IMR-90 (cell line): ENCODE results near the gene COA1. TPM values are rescaled to one million over a fixed set of nuclear protein-coding genes. Genes with fewer than 3 reads are reported as not detected.
"Not testable (repeated sequence)": the region's sequence is repeated elsewhere in the genome, so short reads cannot be mapped to it uniquely, and the experiment has no call there.

ENCODE experiments used
- ATAC-seq: fragments of 200-7000 bp; cut with Tn5 transposase; 2 replicates; pipeline ENCODE4 v1.9.1; 2020; ENCODE audit warnings: low read depth, mild to moderate bottlenecking, moderate library complexity
- BruUV-seq: library from RNA; stranded (reverse); fragments of 400-500 nt; replicated peaks from 2 replicates; lab custom pipeline; 2021; lab: Mats Ljungman, UMichigan
- CTCF ChIA-PET: fragments of 300-600 bp; formaldehyde crosslinking; extraction: SDS; loops from one replicate; lab custom pipeline; 2021; ENCODE audit warnings: antibody characterized with exemption; lab: Yijun Ruan, JAX
- POLR2A ChIA-PET: fragments of 300-600 bp; sonication (Branson Sonifier 250); formaldehyde crosslinking; loops from one replicate; lab custom pipeline; 2022; ENCODE audit warnings: antibody characterized with exemption; ENCODE audit not compliant: unreplicated experiment; lab: Charles Lee
- DNase-seq: peaks from one replicate; pipeline ENCODE4 v3.0.0; 2013
- H2AFZ ChIP-seq: replicated peaks from 2 replicates; pipeline ENCODE3; 2013; ENCODE audit warnings: low read length, mild to moderate bottlenecking; ENCODE audit not compliant: poor library complexity
- H2AK5ac ChIP-seq: 2 replicates; pipeline ENCODE4 v1.6.1; 2013; ENCODE audit warnings: low read depth, low read length, inconsistent platforms
- H2AK9ac ChIP-seq: replicated peaks from 2 replicates; pipeline ENCODE3; 2013; ENCODE audit warnings: mild to moderate bottlenecking, low read depth, low read length, moderate library complexity; ENCODE audit not compliant: poor library complexity
- H2BK120ac ChIP-seq: 2 replicates; pipeline ENCODE4 v1.6.1; 2013; ENCODE audit warnings: low read depth, low read length, inconsistent platforms
- H2BK15ac ChIP-seq: 3 replicates; pipeline ENCODE4 v1.6.1; 2013; ENCODE audit warnings: low read depth, low read length, inconsistent platforms
- H2BK20ac ChIP-seq: 2 replicates; pipeline ENCODE4 v1.6.1; 2013; ENCODE audit warnings: low read depth, mild to moderate bottlenecking, inconsistent platforms, low read length, moderate library complexity
- H2BK5ac ChIP-seq: 2 replicates; pipeline ENCODE4 v1.6.1; 2013; ENCODE audit warnings: mild to moderate bottlenecking, low read depth, low read length, inconsistent platforms; ENCODE audit not compliant: poor library complexity, severe bottlenecking
- H3K14ac ChIP-seq: replicated peaks from 2 replicates; pipeline ENCODE4 v1.6.1; 2013; ENCODE audit warnings: low read depth, low read length, inconsistent platforms
- H3K18ac ChIP-seq: 2 replicates; pipeline ENCODE4 v1.6.1; 2013; ENCODE audit warnings: low read depth, low read length, control low read depth
- H3K23ac ChIP-seq: 2 replicates; pipeline ENCODE4 v1.6.1; 2013; ENCODE audit warnings: low read depth, low read length, inconsistent platforms
- H3K27ac ChIP-seq: 2 replicates; pipeline ENCODE4 v1.5.1; 2013; ENCODE audit warnings: mild to moderate bottlenecking, control low read depth, low read length; ENCODE audit not compliant: insufficient read depth
- H3K27me3 ChIP-seq: 2 replicates; pipeline ENCODE4 v1.6.1; 2013; ENCODE audit warnings: low read length; ENCODE audit not compliant: control insufficient read depth, insufficient read depth
- H3K36me3 ChIP-seq: 2 replicates; pipeline ENCODE4 v1.6.1; 2013; ENCODE audit warnings: low read length, mixed read lengths; ENCODE audit not compliant: control insufficient read depth, insufficient read depth
- H3K4ac ChIP-seq: 2 replicates; pipeline ENCODE4 v1.6.1; 2013; ENCODE audit warnings: low read depth, low read length, inconsistent platforms
- H3K4me1 ChIP-seq: 2 replicates; pipeline ENCODE4 v1.6.1; 2013; ENCODE audit warnings: low read length, mixed read lengths; ENCODE audit not compliant: control insufficient read depth, insufficient read depth
- H3K4me2 ChIP-seq: 2 replicates; pipeline ENCODE4 v1.6.1; 2013; ENCODE audit warnings: low read depth, mild to moderate bottlenecking, control low read depth, low read length, moderate library complexity
- H3K4me3 ChIP-seq: 2 replicates; pipeline ENCODE4 v1.5.1; 2013; ENCODE audit warnings: low read depth, mild to moderate bottlenecking, control low read depth, low read length, moderate library complexity; ENCODE audit not compliant: insufficient read depth
- H3K56ac ChIP-seq: 2 replicates; pipeline ENCODE4 v1.6.1; 2013; ENCODE audit warnings: low read length, inconsistent platforms; ENCODE audit not compliant: insufficient read depth; ENCODE audit errors: extremely low read depth
- H3K79me1 ChIP-seq, 2 experiments: 2 replicates each; pipeline ENCODE4 v1.6.1; 2013; ENCODE audit warnings: low read length in 2 of 2, inconsistent platforms in 1 of 2, low read depth in 1 of 2
- H3K9ac ChIP-seq: 2 replicates; pipeline ENCODE4 v1.6.1; 2013; ENCODE audit warnings: low read depth, low read length, control low read depth
- H3K9me1 ChIP-seq: 2 replicates; pipeline ENCODE4 v1.6.1; 2013; ENCODE audit warnings: low read length, inconsistent platforms; ENCODE audit not compliant: insufficient read depth
- H3K9me3 ChIP-seq: 2 replicates; pipeline ENCODE4 v1.6.1; 2013; ENCODE audit warnings: low read length; ENCODE audit not compliant: control insufficient read depth, insufficient read depth
- H4K20me1 ChIP-seq: 2 replicates; pipeline ENCODE4 v1.6.1; 2013; ENCODE audit warnings: low read length, inconsistent platforms; ENCODE audit not compliant: insufficient read depth
- H4K5ac ChIP-seq: 2 replicates; pipeline ENCODE4 v1.6.1; 2013; ENCODE audit warnings: mild to moderate bottlenecking, low read depth, low read length, control low read depth
- H4K8ac ChIP-seq, 2 experiments: 2 replicates each; pipeline ENCODE4 v1.6.1; 2013; ENCODE audit warnings: low read depth in 2 of 2, low read length in 2 of 2, control low read depth in 1 of 2, inconsistent platforms in 1 of 2
- H4K91ac ChIP-seq: 2 replicates; pipeline ENCODE4 v1.6.1; 2013; ENCODE audit warnings: low read depth, low read length, inconsistent platforms; ENCODE audit not compliant: insufficient read depth
- WGBS, 2 experiments: methylation state at CpG; one replicate each; pipeline versions ENCODE4 v1.1.5 to v1.1.7; 2013; ENCODE audit warnings: missing lambda C conversion rate in 2 of 2; ENCODE audit not compliant: insufficient read length in 1 of 2; ENCODE audit errors: extremely low coverage in 2 of 2; 5-methylcytosine and 5-hydroxymethylcytosine counted together
- dilution Hi-C: fragments of 300-500 bp; cut with HindIII; formaldehyde crosslinking; loops from one replicate; pipeline ENCODE4 v1.14.3; 2018; ENCODE audit warnings: low sequenced_read_pairs; ENCODE audit not compliant: unreplicated experiment
- in situ Hi-C: fragments of 300-500 bp; cut with MboI; formaldehyde crosslinking; loops from 3 replicates; pipeline ENCODE4 v1.14.3; 2019; ENCODE audit warnings: low sequenced_read_pairs, inconsistent platforms, mixed read lengths
- intact Hi-C: fragments of 100-400 bp; cut with micrococcal nuclease; formaldehyde crosslinking; loops from 2 replicates; pipeline ENCODE4 v1.10.0; 2022
- polyA plus RNA-seq, 3 experiments: library from polyadenylated mRNA; depleted of rRNA; stranded (reverse); fragments of >200 nt; gene quantifications; 2 replicates each; pipeline ENCODE4 v1.2.3, GENCODE V29; 2012; ENCODE audit warnings: low replicate concordance in 1 of 3
- total RNA-seq: library from RNA; depleted of rRNA; stranded (reverse); fragments of >200 nt; gene quantifications from 2 replicates; pipeline ENCODE4 v1.2.3, GENCODE V29; 2012

The COA1 gene
- total and polyA plus RNA-seq, 2 of the 4 experiments (the other 2 are of a cell fraction): 34.2 to 59.5 TPM

- H2BK15ac ChIP-seq, H4K5ac ChIP-seq, intact Hi-C loops, H3K56ac ChIP-seq, H2BK120ac ChIP-seq, H3K23ac ChIP-seq, H3K9me3 ChIP-seq, DNase-seq, H3K79me1 ChIP-seq, H3K14ac ChIP-seq, BruUV-seq, H3K9me1 ChIP-seq, H2AK9ac ChIP-seq, H4K20me1 ChIP-seq, H2AK5ac ChIP-seq, H3K9ac ChIP-seq, H2BK20ac ChIP-seq, in situ Hi-C loops, H3K4me3 ChIP-seq, H3K4me1 ChIP-seq, dilution Hi-C loops, H3K18ac ChIP-seq, H4K8ac ChIP-seq, H2BK5ac ChIP-seq, ATAC-seq, H3K36me3 ChIP-seq, H2AFZ ChIP-seq, H3K27ac ChIP-seq, POLR2A ChIA-PET, H3K4me2 ChIP-seq, H3K27me3 ChIP-seq, H3K4ac ChIP-seq, H4K91ac ChIP-seq: not testable (repeated sequence)
- CTCF ChIA-PET: interaction anchor here (1.4 to 1.5 kb wide), 2 partner anchors 104 to 152 kb away, joined by 4 to 5 read pairs; partner anchors contain the start of gene STK17A
- WGBS, 2 experiments: no CpG with 5 or more reads among the region's 18 CpGs
These were observed 5.4 kb upstream of the COA1 start for GRCh38 chr7:43734575-43735332.

- intact Hi-C loops: loop anchor here (2.0 kb wide), 1 partner anchor 33 kb away; no protein-coding TSS in a partner anchor
- CTCF ChIA-PET: interaction anchor here (1.2 to 1.4 kb wide), 2 partner anchors 32 to 149 kb away, joined by 3 to 4 read pairs; partner anchors contain the start of gene STK17A
These were observed 2.2 kb upstream of the COA1 start for GRCh38 chr7:43731494-43731893.

More at GRCh38 chr7:43731494-43731893, 2.2 kb upstream of the COA1 start:
- H4K5ac ChIP-seq, H3K9me1 ChIP-seq, dilution Hi-C loops, H3K36me3 ChIP-seq, H3K4ac ChIP-seq, H2BK5ac ChIP-seq, H2BK20ac ChIP-seq, ATAC-seq, H2AK9ac ChIP-seq, H3K4me3 ChIP-seq, H3K18ac ChIP-seq, H2BK15ac ChIP-seq, H3K14ac ChIP-seq, H2BK120ac ChIP-seq, H2AFZ ChIP-seq, DNase-seq, H4K91ac ChIP-seq, in situ Hi-C loops, H3K9ac ChIP-seq, BruUV-seq, H4K20me1 ChIP-seq, H3K27me3 ChIP-seq, H2AK5ac ChIP-seq, H3K27ac ChIP-seq, H3K4me1 ChIP-seq, H3K23ac ChIP-seq, H4K8ac ChIP-seq, POLR2A ChIA-PET, H3K56ac ChIP-seq, H3K4me2 ChIP-seq, H3K9me3 ChIP-seq: not testable (repeated sequence)
- 50% methylated on average over 1 of the region's 3 CpGs; no CpG with 5 or more reads in 1 of the 2 experiments for WGBS, 2 experiments
- H3K79me1 ChIP-seq: peaks cover 14 to 23% of the 10 kb centered on the region in 2 experiments
